MCF 10A (cell line): ENCODE results near the gene PTPN2. TPM values are rescaled to one million over a fixed set of nuclear protein-coding genes. Genes with fewer than 3 reads are reported as not detected.

ENCODE experiments used
- BruUV-seq: library from RNA; stranded (reverse); fragments of 400-500 nt; replicated peaks from 2 replicates; lab custom pipeline; 2021; lab: Mats Ljungman, UMichigan
- CTCF ChIA-PET: fragments of 300-600 bp; sonication (Branson Sonifier 250); formaldehyde crosslinking; extraction: SDS; loops from one replicate; lab custom pipeline; 2021; ENCODE audit warnings: antibody characterized with exemption, inconsistent platforms; lab: Yijun Ruan, JAX
- POLR2A ChIA-PET: fragments of 300-600, 350-650 bp; sonication (Branson Sonifier 250); formaldehyde crosslinking; extraction: SDS; loops from one replicate; lab custom pipeline; 2020; ENCODE audit warnings: antibody characterized with exemption, inconsistent platforms; lab: Yijun Ruan, JAX
- DNase-seq: peaks from one replicate; pipeline ENCODE4 v3.0.0-alpha.2; 2018; ENCODE audit not compliant: unreplicated experiment
- H3K27ac Mint-ChIP-seq: one replicate; pipeline ENCODE4 v1.8.0; 2022; ENCODE audit warnings: mild to moderate bottlenecking, low read depth, mixed read lengths; ENCODE audit not compliant: unreplicated experiment
- H3K27me3 Mint-ChIP-seq: one replicate; pipeline ENCODE4 v1.8.0; 2022; ENCODE audit warnings: mixed read lengths; ENCODE audit not compliant: insufficient read depth, unreplicated experiment
- H3K36me3 Mint-ChIP-seq: one replicate; pipeline ENCODE4 v1.8.0; 2022; ENCODE audit warnings: mild to moderate bottlenecking, moderate library complexity, mixed read lengths; ENCODE audit not compliant: insufficient read depth, unreplicated experiment
- H3K4me1 Mint-ChIP-seq: one replicate; pipeline ENCODE4 v1.8.0; 2022; ENCODE audit warnings: mixed read lengths; ENCODE audit not compliant: insufficient read depth, unreplicated experiment
- H3K4me3 Mint-ChIP-seq: one replicate; pipeline ENCODE4 v1.8.0; 2022; ENCODE audit warnings: mild to moderate bottlenecking, moderate library complexity, mixed read lengths; ENCODE audit not compliant: unreplicated experiment
- H3K9me3 Mint-ChIP-seq: one replicate; pipeline ENCODE4 v1.8.0; 2022; ENCODE audit warnings: mixed read lengths; ENCODE audit not compliant: unreplicated experiment
- CTCF ChIP-seq: fragments of 200-600 bp; IDR thresholded peaks from one replicate; pipeline ENCODE4 v1.8.0; 2022; ENCODE audit warnings: antibody characterized with exemption, mild to moderate bottlenecking; ENCODE audit not compliant: unreplicated experiment
- intact Hi-C: fragments of 100-400 bp; cut with micrococcal nuclease; formaldehyde crosslinking; loops from 2 replicates; pipeline ENCODE4 v1.14.1; 2022
- total RNA-seq: library from RNA; stranded (reverse); gene quantifications from 2 replicates; pipeline ENCODE4 v1.2.3, GENCODE V29; 2022

The PTPN2 gene
- total RNA-seq, 1 experiment from 2014 or later: 75.2 TPM

GRCh38 chr18:12885500-12885899 is 1.5 kb upstream of the PTPN2 start:
- TF ChIP-seq CTCF: no peak
- no peak overlapping the region for H3K27ac Mint-ChIP-seq
- no peaks in the 10 kb centered on the region for H3K27me3 Mint-ChIP-seq
- ChIA-PET CTCF (interaction anchor here (1.0 to 3.9 kb wide), 4 partner anchors 49 to 155 kb away, joined by 3 to 19 read pairs (median 3); no protein-coding TSS in a partner anchor), POLR2A (interaction anchor here (0.7 to 5.7 kb wide), 7 partner anchors 8 to 332 kb away, joined by 3 to 54 read pairs (median 5); partner anchors contain the start of genes CEP76 and PSMG2)
- no peak overlapping the region for H3K4me3 Mint-ChIP-seq
- intact Hi-C loops: no loop called here
- DNase-seq: no peak
- peaks cover 13% of the 10 kb centered on the region for H3K4me1 Mint-ChIP-seq
- no TSS peak for BruUV-seq
- peaks cover 14% of the 10 kb centered on the region for H3K36me3 Mint-ChIP-seq
- no peaks in the 10 kb centered on the region for H3K9me3 Mint-ChIP-seq

GRCh38 chr18:12884406-12885323 is 628 bp upstream of the PTPN2 start:
- H3K27ac Mint-ChIP-seq: peak overlapping the region; percentile 96
- no peaks in the 10 kb centered on the region for H3K27me3 Mint-ChIP-seq
- peaks cover 22% of the 10 kb centered on the region for H3K4me1 Mint-ChIP-seq
- TF ChIP-seq CTCF: no peak
- peaks cover 14% of the 10 kb centered on the region for H3K36me3 Mint-ChIP-seq
- H3K9me3 Mint-ChIP-seq: no peaks in the 10 kb centered on the region
- DNase-seq: no peak
- intact Hi-C loops: no loop called here
- CTCF ChIA-PET: interaction anchor here (1.0 to 4.7 kb wide), 4 partner anchors 9 to 154 kb away, joined by 3 to 23 read pairs (median 3); no protein-coding TSS in a partner anchor
- POLR2A ChIA-PET: interaction anchor here (0.5 to 5.7 kb wide), 14 partner anchors 9 to 508 kb away, joined by 3 to 54 read pairs (median 4); partner anchors contain the start of genes AFG3L2, PRELID3A, PSMG2 and SEH1L
- BruUV-seq: TSS peak; percentile 60
- peak overlapping the region; percentile 73 for H3K4me3 Mint-ChIP-seq

GRCh38 chr18:12883372-12883683 is 709 bp downstream of the PTPN2 start:
- no peak for TF ChIP-seq CTCF
- ChIA-PET CTCF (interaction anchor here (0.5 to 4.7 kb wide), 6 partner anchors 10 to 647 kb away, joined by 3 to 23 read pairs (median 3); no protein-coding TSS in a partner anchor), POLR2A (interaction anchor here (0.6 to 5.7 kb wide), 21 partner anchors 7 to 574 kb away, joined by 3 to 54 read pairs (median 5); partner anchors contain the start of genes AFG3L2, PRELID3A, PSMG2 and SEH1L)
- Mint-ChIP-seq H3K4me3 (peak overlapping the region; percentile 73), H3K27ac (peak overlapping the region; percentile 96), H3K36me3 (peaks cover 14% of the 10 kb centered on the region), H3K4me1 (peaks cover 29% of the 10 kb centered on the region), H3K9me3 (no peaks in the 10 kb centered on the region), H3K27me3 (no peaks in the 10 kb centered on the region)
- BruUV-seq: no TSS peak
- peak; percentile 17 for DNase-seq
- intact Hi-C loops: loop anchor here (2.0 kb wide), 1 partner anchor 45 kb away; no protein-coding TSS in a partner anchor
